Fibroblast of gingiva (primary cell): ENCODE results near the gene TYMS.
"Not testable (repeated sequence)": the region's sequence is repeated elsewhere in the genome, so short reads cannot be mapped to it uniquely, and the experiment has no call there.

Experiments used
- DNase-seq: peaks from one replicate; pipeline ENCODE4 v3.0.0-alpha.2; 2011; ENCODE audit warnings: low read depth

The TYMS gene

GRCh38 chr18:678482-679182, 21.2 kb downstream of the TYMS start:
- no peak for DNase-seq

GRCh38 chr18:679516-679915, 22.1 kb downstream of the TYMS start:
- DNase-seq, result no peak

GRCh38 chr18:680392-680791, 22.9 kb downstream of the TYMS start:
- no peak for DNase-seq

GRCh38 chr18:681985-682384, 24.5 kb downstream of the TYMS start:
- DNase-seq, result no peak

- not testable (repeated sequence) for DNase-seq
Measured at GRCh38 chr18:682416-682815, 25.0 kb downstream of the TYMS start.

DNA sequence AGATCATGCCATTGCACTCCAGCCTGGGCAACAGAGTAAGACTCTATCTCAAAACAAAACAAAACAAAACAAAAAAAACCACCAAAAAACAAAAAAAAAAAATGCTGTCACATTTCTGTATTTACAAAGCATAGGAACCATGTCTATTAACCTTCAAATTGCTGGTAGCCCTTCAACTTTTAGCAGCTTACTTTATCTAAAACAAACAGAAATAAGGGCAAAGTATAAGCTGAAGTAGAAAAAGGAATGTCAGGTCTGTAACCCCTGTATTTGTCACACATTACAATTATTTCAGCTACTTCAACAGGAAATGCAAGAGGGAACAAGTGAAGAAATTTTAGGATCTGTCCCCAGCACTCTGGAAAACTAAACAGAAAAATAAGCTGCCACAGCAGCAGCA, 25.4 kb downstream of the TYMS start:
- DNase-seq, result no peak

DNA sequence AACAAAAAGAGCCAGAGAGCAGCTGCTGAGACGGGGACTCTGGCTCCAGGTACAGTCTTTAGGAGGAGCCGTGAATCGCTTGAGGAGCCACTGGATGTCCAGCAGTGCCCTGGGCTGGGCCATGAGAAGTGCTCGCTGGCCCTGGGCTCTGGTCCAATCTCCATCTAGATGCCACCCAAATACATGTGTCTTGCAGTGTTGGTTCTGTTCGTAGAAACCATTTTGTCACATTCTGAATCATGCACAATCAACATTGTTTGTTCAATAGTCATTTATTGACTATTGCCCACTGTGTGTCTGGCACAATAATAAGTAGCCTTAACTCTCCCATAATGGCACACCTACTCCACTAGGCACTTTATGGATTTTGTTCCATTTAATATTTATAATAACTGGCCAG, 26.1 kb downstream of the TYMS start:
- DNase-seq, result no peak

- DNase-seq, result no peak
Measured at GRCh38 chr18:685438-685837, 28.0 kb downstream of the TYMS start.

DNA sequence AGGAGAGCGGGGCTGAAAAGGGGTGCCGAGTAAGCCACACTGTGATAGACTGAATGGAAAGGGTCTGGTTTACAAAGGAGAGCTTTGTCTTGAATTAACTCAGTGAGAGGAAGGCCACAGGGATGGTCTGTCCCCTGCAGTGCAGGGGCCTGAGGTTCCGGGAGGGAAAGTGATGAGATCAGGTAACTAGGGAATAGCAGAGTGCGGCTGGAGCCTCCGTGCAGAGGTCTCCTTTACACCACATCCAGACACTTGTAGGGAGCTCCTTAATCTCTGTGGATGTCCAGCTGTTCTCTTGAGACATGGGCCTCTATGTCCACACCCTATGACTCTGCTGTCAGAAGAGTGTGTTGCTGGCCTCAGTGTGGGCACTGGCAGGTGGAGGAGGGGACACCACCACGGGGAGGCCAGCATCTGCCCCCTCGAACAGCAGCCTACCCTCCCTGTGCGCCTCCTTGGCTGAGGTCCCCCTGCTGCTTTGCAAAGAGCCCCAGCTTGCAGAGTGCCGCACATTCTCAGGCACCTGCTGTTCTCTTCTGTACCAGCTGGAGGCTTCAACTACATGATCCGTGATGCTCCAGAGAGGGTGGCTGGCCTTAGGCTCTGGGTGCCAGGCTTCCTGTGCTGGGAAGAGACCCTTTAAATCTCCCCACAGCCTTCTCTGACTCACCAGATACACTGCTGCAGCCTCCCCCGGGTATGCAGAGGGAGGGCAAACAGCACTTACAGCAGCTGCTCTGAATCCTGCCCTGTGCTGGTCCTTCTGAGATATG, 29.1 kb downstream of the TYMS start:
- no peak for DNase-seq

DNA sequence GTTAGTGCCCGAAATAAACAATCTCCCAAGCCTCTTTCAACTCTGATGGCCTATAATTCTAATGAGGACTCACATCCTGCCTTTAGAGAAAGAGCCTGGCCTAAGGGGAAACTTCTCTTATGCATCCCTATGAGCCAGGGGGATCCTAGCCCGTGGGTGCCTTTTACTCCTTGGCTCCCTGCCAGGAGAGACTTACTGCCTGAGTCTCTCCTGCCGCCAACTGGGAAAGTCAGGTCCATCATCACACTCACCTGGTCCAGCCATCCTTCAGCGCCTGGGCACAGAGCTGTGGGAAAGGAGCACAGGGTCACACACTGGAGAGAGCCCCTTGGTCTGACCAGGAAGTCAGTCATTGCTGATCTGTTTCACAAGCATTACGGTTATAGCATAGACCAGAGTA, 30.9 kb downstream of the TYMS start:
- DNase-seq, result no peak

DNA sequence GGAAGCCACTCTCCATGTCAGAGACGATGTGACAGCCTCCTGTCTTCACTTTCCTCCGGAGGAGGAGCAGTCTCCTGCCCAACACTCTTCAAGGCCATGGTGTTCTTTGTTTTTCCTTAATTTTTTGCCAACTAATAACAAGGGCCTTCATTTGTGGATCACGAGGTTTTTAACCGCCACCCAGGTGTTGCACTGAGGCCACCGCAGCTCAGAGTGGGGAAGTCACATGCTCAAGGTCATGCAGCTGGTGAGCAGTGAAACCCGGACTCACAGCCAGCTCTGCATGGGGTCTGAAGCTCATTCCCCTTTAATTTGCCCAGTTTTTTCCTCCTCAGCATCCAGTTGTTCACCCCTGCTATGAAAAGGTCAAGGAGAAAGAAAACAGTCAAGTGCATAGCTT, 35.4 kb downstream of the TYMS start:
- DNase-seq, result no peak

DNA sequence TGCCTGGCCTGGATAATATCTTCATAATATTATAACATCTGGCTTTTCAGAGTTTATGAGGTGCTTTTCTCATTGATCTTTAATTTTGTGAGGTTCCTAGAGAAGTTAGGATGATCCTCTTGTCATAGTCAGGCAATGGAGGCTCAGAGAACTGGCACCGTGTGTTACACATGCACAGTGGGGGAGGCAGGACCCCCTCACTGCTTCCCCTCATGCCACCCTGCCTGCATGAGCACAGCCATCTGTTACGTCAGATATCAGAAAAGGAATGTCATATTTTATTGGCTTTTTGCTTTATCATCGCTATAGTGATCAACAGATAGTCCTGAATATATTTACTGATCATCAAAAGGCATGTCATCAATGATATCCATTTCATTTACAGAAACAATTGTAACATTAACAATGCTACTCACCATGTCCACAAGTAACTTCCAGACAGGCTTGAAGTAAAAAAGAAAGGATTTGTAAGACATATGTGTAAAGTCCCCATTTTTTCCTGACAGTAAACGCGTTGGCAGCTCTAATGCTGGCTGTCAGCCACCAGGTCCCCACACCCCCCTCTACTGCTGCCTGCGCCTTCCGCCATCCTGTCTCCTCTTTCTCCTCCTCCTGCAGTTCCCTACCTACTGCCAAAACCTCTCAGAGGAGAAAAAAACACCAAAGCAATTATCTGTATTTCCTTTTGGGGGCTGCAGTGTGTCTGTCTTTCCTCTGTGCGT, 36.2 kb downstream of the TYMS start:
- DNase-seq, result no peak

DNA sequence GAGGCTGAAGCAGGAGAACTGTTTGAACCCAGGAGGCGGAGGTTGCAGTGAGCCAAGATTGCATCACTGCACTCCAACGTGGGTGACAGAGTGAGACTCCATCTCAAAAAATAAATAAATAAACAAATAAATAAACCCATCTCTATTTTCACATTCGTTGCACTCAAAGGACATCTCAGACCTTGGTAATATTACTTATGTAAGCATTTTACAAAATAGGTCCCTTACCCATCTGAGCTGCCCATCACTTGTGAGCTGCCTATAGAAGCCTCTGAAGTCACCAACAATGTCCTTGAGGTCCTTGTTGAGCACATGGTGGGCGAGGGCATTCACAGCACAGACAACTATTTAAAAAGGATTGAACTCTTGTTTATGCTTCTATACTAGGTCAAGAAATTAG, 39.6 kb downstream of the TYMS start:
- no peak for DNase-seq

DNA sequence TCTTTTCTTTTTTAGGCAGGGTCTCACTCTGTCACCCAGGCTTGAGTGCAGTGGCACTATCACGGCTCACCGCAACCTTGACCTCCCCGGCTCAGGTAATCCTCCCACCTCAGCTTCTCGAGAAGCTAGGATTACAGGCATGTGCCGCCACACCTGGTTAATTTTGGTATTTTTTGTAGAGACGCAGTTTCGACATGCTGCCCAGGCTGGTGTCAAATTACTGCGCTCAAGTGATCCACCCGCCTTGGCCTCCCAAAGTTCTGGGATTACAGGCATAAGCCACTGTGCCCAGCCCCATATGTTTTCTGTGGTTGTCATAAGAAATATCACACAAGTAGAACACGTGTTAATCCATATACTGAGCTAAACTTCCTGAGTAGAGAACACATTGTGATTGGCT, 40.3 kb downstream of the TYMS start:
- no peak for DNase-seq

DNA sequence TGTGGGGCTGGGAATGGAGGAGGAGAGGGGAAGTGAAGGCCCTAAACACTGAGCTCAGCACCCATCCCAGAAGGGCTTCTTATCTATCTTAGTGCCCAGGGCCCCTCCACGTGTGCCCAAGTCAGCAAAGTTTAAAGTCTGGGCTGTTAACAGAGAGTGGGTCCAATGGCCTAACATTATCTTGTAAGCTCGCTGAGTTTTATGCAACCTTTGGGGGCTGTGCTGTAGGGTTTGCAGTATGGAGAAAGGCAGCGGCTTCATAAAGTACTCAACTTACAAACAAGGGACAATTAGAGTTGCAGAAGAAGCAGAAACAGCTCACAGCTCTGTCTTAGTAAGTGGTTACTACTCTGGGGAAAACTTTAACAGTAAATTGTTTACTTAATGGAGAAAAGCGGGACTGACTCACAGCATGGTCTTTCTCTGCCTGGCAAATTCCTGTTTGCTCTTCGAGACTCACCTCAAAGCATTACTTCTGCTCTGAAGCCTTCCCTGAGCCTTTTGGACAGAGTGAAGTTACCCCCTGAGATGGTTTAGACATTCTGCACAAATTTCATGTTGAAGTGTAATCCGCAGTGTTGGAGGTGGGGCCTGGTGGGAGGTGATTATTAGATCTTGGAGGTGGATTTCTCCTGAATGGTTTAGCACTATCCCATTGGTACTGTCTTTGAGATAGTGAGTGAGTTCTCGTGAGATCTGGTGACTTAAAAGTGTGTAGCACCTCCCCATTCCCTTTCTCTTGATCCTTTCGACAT, 45.9 kb downstream of the TYMS start:
- peak; percentile 86 for DNase-seq

DNA sequence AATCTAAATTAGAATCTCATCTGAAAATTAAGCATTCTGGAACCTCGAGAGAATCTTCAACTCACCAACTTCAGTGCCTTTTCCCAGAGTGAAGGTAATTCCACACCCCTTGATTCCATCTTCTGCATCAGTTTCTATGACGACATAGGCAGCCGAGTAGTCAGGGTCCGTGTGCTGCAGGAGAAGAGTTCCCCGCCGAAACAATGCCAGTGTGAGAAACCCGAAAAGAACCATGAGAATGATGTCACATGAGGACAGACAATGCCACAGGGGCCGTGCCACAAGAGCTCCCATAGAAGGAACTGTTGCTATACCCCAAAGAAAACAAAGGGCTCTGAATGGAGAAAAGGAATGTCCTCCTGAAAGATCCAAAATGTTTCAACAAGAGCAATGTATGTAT, 49.0 kb downstream of the TYMS start:
- no peak for DNase-seq

DNA sequence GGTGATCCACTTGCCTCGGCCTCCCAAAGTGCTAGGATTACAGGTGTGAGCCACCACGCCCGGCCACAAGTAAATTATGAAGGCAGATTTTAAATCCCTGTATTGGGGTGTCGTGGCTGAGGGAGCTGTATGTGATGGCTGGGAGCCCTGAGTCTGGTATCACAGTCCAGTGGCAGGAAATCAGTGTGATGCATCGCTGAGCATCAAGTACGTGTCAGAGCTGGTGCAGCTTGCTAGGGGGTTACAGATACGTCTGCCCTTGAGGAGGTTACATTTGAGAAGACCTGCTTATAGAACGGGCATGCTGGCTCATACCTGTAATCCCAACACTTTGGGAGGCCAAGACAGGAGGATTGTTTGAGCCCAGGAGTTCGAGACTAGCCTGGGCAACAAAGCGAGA, 50.6 kb downstream of the TYMS start:
- DNase-seq, result no peak

GRCh38 chr18:709771-710170, 52.3 kb downstream of the TYMS start:
- no peak for DNase-seq

DNA sequence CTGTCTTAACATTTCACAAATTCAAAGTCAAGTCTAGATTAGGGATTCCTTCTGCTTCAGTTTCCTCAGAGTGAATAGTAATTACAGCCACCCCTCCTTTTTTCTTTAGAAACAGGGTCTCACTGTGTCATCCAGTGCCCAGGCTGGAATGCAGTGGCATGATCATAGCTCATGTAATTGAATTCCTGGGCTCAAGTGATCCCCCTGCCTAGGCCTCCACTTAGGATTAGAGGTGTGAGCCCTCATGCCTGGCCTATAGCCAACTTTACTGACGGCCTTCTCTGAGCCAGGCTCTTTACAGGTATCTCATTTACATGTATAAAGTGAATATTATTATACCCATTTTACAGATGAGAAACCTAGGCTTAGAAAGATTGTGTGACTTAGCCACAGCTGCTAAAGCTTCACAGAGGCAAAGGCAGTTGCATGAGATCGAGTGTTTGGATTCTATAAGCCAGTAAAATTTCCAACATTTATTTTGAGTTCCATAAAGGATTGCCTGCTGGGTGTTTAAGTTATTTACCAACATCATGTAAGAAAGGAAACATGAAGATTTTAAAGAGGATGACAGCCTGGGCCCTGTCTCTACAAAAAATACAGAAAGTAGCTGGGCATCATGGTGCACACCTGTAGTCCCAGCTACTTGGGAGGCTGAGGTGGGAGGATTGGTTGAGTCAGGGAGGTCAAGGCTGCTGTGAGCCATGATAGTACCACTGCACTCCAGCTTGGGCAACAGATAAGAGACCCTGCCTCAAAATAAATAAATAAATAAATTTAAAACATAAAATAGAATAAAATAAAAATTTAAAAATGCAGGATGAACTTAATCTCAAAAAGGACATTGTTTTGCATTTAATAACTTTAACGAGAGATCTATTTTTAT, 53.2 kb downstream of the TYMS start:
- no peak for DNase-seq

DNA sequence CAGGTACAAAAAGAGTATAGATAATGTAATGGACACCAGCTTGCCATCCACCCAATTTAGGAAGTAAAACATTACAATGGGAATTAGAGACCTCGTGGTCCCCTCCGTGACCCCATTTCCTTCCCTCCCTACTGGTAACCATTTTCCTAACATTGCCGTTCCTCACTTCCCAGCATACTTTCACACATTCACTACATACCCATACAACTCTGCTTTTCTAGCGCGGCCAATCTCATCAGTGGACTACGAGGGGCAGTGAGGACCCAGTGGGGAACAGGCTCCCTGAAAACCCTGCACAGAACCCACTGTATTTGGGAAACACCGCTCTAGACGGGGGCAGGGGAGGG, 53.8 kb downstream of the TYMS start:
- no peak for DNase-seq

DNA sequence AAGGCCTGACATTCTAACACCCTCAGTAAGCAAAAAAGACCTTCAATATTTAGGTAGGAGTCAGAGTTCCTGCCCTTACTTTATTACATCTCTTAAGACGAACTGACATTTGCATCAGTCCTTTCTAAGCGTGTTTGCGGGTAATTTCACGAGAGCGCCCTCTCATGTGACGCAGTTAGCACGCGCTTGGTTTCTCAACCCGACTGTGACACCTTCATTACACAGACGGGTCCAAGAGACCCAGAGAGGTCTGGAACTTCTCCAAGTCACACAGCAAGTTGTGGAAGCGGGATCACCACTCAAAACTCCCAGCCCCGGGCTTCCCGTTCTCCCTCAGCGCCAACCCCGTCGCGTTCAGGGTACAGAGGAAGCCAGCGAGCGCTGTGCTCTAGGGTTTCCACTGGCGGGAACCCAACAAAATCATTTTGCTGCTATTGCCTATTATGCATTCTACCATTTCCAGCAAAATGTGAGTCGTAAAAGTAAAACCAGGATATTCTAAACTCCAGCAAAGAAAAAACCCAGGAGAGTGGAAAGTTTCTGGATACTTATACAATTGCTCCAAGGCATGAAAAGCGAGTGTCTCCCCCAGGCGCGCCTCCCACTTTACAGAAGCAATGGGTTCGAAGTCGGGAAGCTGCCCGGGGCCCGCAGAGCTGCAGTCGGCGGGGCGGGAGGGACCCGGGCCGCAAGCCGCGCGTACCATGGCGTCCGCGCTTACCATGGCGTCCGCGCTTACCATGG, 54.4 kb downstream of the TYMS start:
- DNase-seq, result peak; percentile 93
